Activated CD4-positive, alpha-beta T cell treated with anti-CD3 and anti-CD28 coated beads, Interleukin-2, amount 50 U/mL, for 24 hours (primary cell): ENCODE results near the gene HDHD5.

Experiments used
- DNase-seq, 2 donors: peaks; one replicate each; pipeline ENCODE4 v3.0.0-alpha.2; 2020; ENCODE audit warnings: low read depth in 1 of 2, low spot score in 1 of 2

HDHD5 gene

GRCh38 chr22:17158568-17159503 lies at the start of gene HDHD5:
TSS of gene HDHD5 (minus strand) at chr22:17159277. CDS start at chr22:17159251, 26 bp downstream.
- peak; percentile 81 to 85 for DNase-seq

DNA sequence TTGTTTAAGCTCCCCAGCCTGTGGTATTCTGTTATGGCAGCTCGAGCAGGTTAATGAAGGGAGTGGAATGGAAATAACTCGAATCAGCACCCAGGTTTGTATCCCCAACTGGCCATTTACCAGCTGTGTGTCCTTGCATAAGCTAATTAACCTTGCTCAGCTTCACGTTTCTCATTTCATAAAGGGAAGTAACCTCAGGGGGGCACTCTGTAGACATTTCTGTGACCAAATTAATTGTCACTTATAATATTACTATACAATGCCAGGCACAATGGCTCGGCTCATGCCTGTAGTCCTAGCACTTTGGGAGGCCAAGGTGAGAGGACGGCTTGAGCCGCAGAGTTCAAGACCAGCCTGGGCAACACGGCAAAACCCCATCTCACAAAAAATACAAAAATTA lies 46.4 kb upstream of the HDHD5 start:
- DNase-seq, result no peak

GRCh38 chr22:17201285-17201945 lies 42.3 kb upstream of the HDHD5 start:
- DNase-seq, result no peak

- DNase-seq, result no peak
Observed at GRCh38 chr22:17199003-17199731, 40.1 kb upstream of the HDHD5 start.

- DNase-seq, result no peak
Observed at GRCh38 chr22:17198170-17199002, 39.3 kb upstream of the HDHD5 start.

DNA sequence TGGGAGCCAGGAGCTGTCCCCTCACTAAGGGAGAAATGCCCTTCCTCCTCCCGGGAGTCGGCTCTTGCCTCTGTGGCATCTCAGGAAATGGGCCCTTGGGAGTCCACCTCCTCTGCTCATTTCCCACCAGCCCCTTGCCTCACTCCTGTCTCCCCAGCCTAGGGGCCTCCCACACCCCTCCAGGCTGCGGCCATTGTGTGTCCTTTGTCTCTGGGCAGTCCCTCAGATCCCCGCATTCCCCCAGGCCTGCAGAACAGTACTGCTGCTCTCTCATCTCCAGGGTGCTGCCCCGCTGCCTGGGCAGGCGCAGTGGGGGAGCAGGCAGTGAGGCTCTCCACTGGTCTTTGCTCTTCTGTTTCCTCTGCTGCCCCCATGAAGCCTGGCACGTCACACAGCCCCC lies 35.1 kb upstream of the HDHD5 start:
- no peak for DNase-seq

GRCh38 chr22:17192186-17192585 lies 33.1 kb upstream of the HDHD5 start:
- no peak for DNase-seq

- DNase-seq, result no peak
Observed at GRCh38 chr22:17191163-17191784, 32.2 kb upstream of the HDHD5 start.

GRCh38 chr22:17190702-17191101 lies 31.6 kb upstream of the HDHD5 start:
- no peak for DNase-seq

GRCh38 chr22:17176715-17177114 lies 17.6 kb upstream of the HDHD5 start:
- no peak for DNase-seq

DNA sequence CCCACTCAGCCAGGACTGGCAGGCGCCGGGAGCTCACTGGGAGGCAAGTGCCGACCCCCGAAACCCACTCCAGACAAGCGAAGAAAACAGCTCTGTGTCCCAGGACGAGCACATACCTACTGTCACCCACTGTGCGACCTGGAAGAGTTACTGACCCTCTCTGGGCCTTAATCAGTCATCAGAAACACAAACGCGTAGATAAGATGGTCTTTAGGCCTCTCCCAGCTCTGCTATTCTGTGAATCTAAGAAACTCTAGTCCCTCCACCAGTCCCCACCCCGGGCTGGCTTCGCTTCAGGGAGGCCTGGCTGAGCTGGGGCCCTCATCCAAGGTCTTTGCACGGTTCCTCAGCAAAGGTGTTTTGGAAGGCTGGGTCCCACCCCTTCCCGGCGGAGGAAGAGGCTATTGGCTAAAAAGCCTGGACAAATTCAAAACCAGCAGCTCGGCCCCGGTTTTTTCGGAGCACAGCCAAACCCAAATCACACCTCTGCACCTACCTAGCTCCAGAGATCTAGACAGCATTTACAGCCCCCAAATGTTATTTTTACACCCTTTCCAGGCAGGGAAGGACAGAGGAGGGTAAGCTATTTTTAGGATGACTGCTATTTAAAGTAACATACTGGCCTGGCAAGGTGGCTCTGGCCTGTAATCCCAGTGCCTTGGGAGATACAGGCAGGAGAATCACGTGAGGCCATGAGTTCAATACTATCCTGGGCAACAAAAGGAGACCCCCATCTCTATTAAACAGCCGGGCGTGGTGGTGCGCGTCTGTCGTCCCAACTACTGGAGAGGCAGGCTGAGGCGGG lies 13.2 kb upstream of the HDHD5 start:
- DNase-seq, result no peak

DNA sequence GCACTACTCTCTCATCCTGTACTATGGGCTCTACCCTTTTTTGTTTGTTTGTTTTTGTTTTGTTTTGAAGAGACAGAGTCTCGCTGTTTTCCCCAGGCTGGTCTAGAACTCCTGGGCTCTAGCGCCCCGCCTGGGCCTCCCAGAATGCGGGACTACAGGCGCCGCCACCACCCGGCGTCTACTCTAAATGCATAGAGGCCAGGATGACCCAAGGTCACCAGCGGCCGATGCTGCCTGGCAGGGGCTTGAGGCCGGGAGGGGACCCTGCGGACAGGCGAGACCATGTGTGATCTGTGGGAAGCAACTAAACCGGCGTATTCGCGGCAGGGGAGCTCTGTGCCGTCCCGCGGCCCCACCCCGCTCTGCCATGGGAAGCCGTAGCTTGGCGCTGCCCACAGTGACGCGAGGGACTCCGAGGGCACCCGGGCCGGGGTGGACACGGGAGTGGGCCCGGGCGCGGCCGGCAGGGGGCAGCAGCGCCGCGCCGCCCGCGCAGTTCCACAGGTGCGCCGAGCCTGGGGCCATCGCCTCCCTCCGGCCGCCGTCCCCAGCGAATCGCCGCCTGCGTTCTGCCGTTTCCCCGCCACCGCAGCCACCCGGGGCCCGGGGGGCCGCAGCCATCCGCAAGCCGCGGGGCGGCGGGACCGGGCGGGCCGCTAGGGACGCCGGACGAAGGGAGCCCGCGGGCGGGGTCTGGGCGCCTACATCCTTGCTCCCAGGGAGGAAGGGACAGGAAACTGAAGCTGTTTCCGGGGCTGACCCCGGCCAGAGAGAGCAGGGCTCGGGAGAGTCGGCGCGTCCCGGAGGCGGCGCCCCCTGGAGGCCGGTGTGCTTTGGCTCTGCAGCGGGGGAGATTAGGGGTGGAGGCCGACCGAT lies 12.3 kb upstream of the HDHD5 start:
- peak; percentile 65 to 77 for DNase-seq

DNA sequence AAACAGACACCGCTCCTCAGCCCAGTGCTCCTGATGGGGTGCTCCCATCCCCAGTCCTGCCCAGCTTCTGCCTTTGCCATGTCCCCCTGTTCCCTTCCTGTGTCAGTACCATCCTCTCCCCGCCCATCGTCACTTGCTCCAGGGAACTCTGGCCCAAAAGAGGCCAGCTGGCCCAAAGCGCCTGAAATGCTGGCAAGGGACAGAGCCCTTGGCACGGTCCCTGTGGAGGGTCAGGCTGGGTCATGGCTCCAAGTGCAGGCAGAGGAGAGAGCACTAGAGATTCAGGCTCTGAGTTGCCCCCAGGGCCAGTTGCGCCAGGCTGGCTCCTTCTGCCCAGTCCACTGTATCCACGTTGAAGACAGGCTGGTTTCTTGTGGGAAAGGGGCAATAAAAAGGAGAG lies 8.4 kb upstream of the HDHD5 start:
- no peak for DNase-seq

- DNase-seq, result no peak
Observed at GRCh38 chr22:17164392-17165024, 5.4 kb upstream of the HDHD5 start.

GRCh38 chr22:17162731-17163130 lies 3.7 kb upstream of the HDHD5 start:
- DNase-seq, result no peak

- DNase-seq, result no peak
Observed at GRCh38 chr22:17161991-17162390, 2.9 kb upstream of the HDHD5 start.

DNA sequence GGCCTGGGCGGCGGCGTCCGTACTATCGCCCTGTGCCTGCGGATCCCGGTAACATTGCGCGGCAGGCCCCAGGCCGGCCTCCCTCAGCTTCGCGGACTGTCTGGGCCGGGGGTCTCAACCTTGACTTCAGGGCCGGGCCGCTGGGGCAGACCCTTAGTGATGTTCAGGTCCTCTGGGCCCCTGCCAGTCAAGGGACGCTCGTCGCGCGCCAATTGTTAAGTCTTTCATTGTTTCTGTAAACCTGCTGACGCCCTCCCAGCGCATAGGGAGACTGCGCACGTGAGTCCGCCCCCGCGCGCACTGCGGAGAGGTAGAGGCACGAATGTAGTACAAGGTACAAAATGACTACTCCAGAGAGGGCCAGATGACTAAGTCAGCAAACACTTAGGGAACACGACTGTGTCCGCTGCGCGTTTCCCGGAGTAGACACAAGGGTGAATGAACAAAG lies 451 bp upstream of the HDHD5 start:
- peak; percentile 48 to 56 for DNase-seq

- no peak for DNase-seq
Observed at GRCh38 chr22:17158176-17158567, 905 bp downstream of the HDHD5 start.
